ENCODE measurements around the gene KHDC4. TPM values are rescaled to one million over a fixed set of nuclear protein-coding genes. Genes with fewer than 3 reads are reported as not detected.
"Not testable (repeated sequence)": the region's sequence is repeated elsewhere in the genome, so short reads cannot be mapped to it uniquely, and the experiment has no call there.

KHDC4 gene
- total RNA-seq, 1 donor from 2014 or later, result 23.7 TPM

DNA sequence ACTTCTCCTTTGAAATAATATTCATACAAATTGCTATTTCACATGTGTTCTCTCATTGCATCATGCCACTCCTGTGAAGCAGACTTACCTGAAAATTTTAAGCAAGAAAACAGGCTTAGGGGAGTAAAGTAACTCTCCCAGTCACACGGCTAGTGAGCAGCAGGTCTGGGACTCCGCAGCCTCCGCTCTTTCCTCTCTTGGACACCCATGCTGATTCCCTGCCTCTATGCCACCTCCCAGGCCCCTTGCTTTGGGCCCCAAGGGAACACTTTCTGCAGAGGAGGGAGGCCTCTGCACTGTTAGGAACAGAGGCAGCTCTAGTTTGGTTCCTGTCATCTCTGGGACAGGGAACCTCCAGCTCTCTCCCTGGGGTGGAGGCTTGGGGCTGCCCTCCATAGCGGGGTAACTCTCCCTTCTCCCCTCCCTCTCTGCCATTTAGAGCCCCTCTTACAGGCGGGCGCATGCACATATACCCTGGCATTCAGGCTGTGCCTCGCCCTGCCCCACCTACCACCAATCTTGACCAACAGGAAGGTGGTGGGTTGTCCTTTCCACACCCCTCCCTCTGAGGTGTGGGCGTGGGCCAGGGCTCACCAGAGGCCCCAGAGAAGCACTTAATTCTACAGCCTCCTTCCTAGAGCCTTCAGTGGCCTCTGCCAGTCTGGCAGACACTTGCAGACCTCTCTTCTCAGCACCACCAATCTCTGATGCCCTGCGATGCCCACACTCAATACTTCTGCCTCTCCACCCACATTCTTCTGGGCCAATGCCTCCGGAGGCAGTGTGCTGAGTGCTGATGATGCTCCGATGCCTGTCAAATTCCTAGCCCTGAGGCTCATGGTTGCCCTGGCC is 7.0 kb upstream of the KHDC4 start, which contains the start of gene RXFP4:
Gene RXFP4, plus strand, starts transcription at position 646 of the 852 bp plus-strand sequence. Its CDS starts 72 bp downstream, at position 718.
- DNase-seq (ENCODE audit: low read depth, low spot score), result no peak

- peak; percentile 41 for DNase-seq (ENCODE audit: low read depth, low spot score)
Measured at GRCh38 chr1:155940482-155940992, 6.3 kb upstream of the KHDC4 start.

- DNase-seq (ENCODE audit: low read depth, low spot score), result peak; percentile 36
Measured at GRCh38 chr1:155938220-155938627, 4.0 kb upstream of the KHDC4 start.

DNA sequence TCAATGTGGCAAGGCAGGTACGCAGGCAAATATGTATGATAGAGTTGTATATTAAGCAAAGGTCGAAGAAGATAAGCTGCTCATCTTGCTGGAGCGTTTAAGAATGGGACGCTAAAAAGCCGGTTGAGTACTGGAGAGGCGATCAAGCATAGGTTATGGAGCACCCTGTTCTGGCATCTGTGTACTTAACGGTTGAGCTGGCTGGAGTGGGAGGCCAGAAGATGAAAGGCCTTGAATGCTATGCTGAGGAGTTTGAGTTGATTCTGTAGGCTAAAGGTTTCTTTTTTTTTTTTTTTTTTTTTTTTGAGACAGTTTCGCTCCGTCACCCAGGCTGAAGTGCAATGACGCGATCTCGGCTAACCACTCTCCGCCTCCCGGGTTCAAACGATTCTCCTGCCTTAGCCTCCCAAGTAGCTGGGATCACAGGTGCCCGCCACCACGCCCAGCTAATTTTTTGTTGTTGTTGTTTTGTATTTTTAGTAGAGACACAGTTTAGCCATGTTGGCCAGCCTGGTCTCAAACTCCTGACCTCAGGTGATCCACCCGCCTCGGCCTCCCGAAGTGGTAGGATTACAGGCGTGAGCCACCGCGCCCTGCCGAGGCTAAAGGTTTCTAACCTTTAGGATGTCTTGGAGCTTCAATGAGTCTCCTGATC is 850 bp upstream of the KHDC4 start:
- no peak for DNase-seq (ENCODE audit: low read depth, low spot score)

DNA sequence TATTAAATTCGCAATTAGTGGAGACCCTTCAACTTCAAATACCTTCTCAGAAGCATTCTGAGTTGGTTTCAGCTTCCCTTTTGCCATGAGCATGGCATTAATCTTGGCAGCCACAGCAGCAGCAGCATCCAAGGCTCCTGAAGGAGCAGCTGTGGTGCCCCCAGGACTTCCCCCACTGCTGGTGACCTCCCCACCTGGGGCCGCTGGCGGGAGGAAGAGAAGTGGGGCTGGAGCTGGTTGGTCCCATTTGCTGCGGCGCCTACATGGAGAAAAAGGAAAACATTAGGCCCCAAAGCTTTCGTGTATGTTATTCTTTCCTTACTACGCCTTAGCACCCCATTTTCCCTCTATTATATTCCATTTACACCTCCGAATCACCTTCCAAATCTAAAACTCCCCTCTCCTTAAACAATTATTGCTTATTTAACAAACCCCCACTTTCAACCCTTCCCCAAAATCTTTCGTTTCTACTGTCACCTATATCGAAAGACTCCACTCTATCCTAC is 569 bp downstream of the KHDC4 start:
- DNase-seq (ENCODE audit: low read depth, low spot score), result no peak

DNA sequence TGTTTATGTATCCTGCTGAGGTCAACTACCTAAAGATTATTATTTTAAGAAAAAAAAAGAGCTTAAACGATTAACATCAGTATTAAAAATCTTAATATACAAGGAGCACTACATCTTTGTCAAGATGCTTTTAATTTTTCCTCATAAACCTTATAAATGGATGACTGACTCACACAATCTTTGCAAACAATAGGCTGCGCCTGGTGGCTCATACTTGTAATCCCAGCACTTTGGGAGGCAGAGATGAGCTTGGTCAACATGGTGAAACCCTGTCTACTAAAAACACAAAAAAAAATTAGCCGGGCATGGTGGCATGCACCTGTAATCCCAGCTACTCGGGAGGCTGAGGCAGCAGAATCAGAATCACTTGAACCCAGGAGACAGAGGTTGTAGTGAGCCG is 1.7 kb downstream of the KHDC4 start:
- DNase-seq (ENCODE audit: low read depth, low spot score), result no peak

DNA sequence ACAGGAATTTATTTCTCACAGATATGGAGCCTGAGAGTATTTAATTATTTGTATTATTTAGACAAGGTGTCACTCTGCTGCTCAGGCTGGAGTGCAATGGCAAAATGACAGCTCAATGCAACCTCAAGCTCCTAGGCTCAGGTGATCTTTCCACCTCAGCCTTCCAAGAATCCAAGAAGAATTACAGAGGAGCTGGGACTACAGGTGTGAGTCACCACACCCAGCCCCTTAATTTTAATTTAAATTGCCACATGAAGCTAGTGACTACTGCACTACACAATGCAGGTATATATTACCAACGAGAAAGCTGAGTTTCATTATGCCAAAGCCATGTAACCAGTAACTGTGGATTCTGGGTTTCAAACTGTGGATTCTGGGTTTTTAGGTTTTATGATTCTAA is 2.1 kb downstream of the KHDC4 start:
- no peak for DNase-seq (ENCODE audit: low read depth, low spot score)

DNA sequence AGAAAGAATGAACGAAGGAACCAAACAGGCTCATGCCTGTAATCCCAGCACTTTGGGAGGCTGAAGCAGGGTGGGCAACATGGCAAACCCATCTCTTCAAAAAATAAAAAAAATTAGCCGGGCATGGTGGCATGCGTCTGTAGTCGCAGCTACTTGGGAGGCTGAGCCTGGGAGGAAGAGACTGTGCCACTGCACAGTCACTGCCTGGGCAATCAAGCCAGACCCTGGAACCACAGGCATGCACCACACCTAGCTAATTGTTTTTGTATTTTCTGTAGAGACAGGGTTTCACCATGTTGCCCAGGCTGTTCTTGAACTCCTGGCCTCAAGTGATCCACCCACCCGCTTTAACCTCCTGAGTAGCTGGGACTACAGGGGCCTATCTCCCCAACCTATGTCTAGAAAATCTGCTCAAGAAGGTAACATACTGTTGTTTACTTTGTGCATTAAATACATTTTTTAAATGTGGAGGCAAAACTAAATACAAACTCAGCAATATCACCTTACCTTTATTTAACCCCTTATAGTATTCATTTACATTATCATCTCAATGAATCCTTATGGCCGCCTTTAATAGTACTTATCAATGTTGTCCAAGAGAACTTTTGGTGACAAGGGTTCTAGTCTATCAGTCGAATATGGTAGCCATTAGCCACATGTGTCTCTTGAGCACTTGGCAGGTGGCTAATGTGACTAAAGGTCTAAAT is 2.7 kb downstream of the KHDC4 start:
- DNase-seq (ENCODE audit: low read depth, low spot score), result no peak

DNA sequence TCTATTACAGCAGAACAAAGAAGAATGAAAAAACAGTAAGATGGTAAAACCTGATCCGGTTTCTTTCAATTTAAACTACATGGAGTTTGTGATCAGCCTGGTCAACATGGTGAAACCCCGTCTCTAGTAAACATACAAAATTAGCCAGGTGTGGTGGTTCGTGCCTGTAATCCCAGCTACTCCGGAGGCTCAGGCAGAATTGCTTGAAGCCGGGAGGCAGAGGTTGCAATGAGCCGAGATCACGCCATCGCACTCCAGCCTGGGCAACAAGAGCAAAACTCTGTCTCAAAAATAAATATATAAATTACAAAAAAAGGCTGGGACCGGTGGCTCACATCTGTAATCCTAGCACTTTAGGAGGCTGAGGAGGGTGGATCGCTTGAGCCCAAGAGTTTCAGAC is 3.5 kb downstream of the KHDC4 start:
- not testable (repeated sequence) for DNase-seq (ENCODE audit: low read depth, low spot score)

GRCh38 chr1:155929057-155929456 is 5.2 kb downstream of the KHDC4 start:
- no peak for DNase-seq (ENCODE audit: low read depth, low spot score)

DNA sequence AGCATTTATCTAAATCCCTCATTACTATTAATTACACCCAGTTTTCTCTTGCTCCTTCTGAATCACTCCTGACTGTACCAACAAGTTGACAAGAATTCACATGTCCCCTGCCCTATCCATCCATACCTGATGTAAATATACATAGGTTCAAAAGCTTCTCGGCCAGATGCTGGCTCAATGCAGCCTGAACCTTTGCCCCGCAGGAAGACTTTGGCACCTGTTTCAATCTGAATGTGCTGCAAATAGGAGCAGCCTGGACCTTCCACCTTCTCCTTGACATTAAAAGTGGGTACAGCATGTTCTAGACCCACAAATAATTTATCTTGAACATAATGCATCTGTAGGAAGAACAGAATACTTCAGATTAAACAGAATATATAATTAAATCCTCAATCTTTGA is 8.7 kb downstream of the KHDC4 start:
- no peak for DNase-seq (ENCODE audit: low read depth, low spot score)

- no peak for DNase-seq (ENCODE audit: low read depth, low spot score)
Measured at GRCh38 chr1:155920717-155921116, 13.5 kb downstream of the KHDC4 start.

DNA sequence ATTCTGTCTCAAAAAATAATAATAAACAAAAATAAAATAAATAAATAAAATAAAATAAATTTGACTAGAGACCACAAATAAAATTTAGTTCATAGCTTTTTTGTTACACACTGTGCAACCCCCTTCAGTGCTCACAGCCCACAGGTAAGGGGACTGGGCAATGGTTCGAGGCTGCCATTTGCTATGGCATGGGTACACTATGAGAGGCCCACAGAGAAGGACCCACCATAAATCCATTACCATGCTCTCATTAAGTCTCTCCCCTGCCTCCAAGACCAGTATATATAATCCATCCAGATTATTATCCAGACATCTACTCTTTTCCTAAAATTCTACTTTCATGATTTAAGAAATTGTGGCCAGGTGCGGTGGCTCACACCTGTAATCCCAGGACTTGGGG is 14.4 kb downstream of the KHDC4 start:
- DNase-seq (ENCODE audit: low read depth, low spot score), result no peak

- DNase-seq (ENCODE audit: low read depth, low spot score), result no peak
Measured at GRCh38 chr1:155918660-155919059, 15.6 kb downstream of the KHDC4 start.

DNA sequence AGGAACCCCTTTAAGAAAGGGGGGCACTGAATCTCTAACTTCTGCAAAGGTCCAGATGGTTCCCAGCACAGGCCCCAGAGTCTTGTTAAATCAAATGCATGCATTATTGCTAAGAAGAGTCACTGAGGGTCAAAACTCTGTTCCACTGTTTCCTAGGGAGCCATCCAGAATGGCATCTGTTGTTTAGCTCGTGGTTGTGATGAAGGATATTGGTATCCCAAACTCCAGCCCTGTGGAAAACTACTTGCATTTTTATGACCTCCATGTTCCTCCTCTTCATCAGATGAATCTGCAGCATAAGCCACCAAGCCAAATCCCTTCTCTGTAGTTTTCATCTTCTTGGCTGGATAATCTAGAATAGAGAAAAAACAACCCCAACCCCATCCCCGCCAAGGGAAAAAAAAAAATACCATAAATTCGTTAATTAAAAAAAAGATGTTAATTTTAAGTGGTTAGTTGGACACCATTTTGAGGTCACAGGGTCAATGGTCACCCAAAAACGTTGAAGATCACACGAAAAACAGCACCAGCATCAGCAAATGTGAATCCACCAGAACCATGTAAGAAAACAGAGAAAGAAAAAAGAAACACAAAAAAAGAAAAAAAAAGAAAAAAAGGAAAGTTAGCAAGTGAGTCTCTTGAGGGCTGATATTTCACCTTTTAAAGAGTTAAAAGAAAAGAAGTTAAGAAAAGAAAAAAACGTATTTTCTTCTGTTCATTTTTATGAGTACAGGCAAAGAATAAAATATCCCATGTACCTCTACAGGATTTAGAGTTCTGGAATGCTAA is 20.1 kb downstream of the KHDC4 start:
- DNase-seq (ENCODE audit: low read depth, low spot score), result no peak

- DNase-seq (ENCODE audit: low read depth, low spot score), result no peak
Measured at GRCh38 chr1:155912056-155912536, 22.1 kb downstream of the KHDC4 start.

DNA sequence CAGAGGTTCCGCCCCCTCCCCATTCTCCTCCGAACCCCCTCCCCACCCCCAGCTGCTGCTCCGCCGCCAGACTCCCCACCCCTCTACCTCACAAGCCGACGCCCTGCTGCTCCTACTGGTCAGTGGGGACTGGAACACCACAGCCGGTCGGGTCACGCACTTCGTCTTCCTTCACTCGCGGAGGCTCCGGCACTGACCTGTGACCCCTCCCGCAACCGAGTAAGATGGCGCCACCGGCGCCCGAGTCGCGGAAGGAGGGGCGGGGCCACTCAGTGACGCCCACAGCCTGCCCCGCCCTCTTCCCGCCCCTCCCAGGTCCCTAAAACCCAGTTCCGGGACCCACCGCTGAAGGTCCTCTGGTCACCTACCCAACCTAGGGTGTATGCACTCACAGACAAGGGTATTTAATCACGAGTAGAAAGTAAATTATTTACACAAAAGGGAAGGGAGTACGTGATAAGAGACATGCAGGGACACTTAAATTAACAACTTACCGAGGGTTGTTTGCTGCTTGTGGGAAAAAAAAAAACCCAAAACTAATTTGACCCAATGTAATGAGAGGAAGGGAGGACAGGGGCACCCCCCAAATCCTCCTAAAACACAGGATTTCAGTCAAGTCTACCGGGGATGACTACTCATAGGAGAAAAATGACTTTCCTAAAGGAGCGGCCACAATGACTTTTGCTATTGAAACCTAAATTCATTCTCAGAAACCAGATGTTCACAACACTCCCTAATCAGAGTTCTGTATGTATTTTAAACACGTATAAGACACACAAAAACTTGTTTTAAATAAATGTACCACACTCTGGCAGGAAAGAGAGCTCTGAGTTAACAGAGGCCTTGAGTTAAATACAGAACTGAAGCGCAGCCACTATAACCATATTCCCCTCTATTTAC is 22.8 kb downstream of the KHDC4 start, which contains the start of gene RIT1:
Gene RIT1, minus strand, starts transcription at position 194 of the 900 bp plus-strand sequence. CDS start 588 bp downstream, outside the sequence.
- peak; percentile 37 for DNase-seq (ENCODE audit: low read depth, low spot score)

GRCh38 chr1:155910621-155911121 is 23.5 kb downstream of the KHDC4 start:
- no peak for DNase-seq (ENCODE audit: low read depth, low spot score)

DNA sequence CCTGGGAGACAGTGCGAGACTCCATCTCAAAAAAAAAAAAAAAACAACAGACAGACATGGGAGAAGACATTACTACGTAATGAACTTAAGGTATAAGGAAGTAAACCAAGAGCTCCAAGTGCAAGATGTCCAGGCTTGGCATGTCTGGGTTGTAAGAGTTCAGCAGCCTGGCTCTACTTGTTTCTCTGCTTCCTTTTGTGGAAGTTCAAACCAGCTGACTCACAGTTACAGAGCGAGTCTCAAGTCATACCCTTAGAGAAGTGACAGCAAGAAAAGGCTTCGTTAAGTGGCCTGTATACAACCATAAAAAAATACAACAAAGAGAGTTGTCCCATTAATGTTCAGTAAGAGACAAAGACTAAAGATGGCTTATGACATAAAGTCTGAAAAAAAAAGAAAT is 24.3 kb downstream of the KHDC4 start:
- DNase-seq (ENCODE audit: low read depth, low spot score), result no peak

Data from pulmonary artery endothelial cell (primary cell).